Measurements from ENCODE around the gene ZNF493.

The ZNF493 gene

DNA sequence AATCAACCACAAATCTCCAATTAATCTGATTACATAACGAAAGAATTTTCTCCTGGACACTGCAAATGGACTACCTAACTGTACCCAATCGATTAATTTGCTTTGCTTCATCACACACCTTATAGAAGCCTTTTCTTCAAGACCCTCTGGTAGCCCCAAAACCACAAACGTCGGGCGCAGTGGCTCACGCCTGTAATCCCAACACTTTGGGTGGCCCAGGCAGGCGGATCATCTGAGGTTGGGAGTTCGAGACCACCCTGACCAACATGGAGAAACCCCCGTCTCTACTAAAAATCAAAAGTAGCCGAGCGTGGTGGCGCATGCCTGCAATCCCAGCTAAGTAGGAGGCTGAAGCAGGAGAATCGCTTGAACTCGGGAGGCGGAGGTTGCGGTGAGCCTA lies 65.6 kb downstream of the ZNF493 start:
- no peak for DNase-seq (ENCODE audit: low read depth in 2 of 2)

DNA sequence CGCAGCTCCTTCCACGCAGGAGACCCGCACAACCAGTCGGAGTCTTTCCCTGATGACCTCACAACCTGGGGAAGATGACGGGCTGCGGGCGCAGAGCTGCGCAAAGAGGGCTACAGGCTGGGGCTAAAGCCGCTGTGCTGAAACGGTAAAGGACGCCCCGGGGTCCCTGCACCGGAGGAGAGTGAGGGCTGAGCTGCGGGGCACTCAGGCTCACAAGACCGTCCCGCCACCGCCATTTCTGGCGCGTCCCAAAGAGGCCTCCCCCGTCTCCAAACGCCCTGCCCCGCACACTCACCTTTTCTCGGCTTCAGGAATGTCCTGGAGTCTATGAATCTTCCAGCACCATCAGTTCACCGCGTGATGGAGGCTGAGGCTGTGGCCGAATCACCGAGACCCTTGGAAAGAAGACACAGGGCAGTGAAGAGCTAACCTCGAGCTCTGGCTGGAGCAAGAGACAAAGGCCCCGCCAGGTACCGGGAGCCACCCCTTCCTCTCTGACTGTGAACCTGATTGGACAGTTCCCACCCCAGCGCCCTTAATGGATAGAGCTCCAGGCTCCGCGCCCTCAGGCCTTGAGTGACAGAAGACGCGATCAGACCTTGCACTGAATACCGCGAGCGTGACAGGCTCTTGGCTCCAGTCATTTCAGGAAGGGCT lies 66.6 kb downstream of the ZNF493 start:
- no peak for DNase-seq (ENCODE audit: low read depth in 2 of 2)

DNA sequence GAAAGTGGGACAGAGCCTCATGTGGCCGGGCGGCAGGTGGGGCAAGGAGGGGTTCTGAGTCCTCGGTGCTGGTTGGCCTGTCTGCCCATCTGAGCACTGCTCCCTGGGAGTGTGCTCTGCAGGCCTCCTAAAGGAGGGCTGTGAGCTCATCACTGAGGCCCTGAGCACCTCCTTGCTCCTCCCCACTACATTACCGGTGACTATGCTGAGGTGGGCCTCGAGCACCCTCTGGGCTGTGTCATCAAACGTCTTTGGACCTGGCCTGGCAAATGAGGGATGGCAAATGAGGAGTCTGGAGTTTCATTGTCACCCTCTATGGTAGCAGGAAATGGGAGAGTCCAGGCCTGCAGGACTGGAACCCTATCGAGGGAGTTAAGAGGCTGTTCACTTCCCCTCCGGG lies 69.7 kb downstream of the ZNF493 start:
- no peak for DNase-seq (ENCODE audit: low read depth in 2 of 2)

DNA sequence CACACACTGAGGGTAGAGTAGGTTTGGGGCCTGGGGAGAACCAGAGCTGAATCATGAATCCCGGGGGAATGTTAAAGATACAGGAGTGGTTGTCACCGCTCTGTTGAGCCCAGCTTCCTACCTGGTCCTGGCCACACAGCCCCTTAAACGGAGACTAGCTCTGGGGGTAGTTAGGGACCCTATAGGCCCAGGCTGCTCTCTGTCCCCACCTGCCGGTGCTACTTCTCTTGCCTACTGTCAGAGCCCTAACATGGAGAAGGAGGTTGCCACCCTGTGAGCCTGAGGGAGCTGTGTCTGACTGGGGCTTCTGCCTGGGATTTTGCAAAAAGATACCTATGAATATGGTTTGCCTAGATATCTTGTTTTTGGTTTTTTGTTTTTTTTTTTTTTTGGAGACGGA lies 71.9 kb downstream of the ZNF493 start:
- DNase-seq (ENCODE audit: low read depth in 2 of 2), result no peak

DNA sequence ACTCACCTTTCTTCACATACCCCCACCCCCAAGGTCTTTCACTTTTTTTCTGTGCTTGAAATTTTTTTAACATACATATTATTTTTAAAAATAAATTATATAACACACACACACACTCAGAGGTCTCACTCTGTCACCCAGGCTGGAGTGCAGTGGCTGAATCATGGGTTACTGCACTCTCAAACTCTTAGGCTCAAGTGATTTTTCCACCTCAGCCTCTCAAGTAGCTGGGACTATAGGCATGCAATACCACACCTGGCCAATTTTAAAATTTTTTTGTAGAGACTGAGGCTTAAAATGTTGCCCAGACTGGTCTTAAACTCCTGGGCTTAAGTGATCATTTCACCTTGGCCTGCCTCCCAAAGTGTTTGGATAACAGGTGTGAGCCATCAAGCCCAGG lies 75.6 kb downstream of the ZNF493 start:
- no peak for DNase-seq (ENCODE audit: low read depth in 2 of 2)

DNA sequence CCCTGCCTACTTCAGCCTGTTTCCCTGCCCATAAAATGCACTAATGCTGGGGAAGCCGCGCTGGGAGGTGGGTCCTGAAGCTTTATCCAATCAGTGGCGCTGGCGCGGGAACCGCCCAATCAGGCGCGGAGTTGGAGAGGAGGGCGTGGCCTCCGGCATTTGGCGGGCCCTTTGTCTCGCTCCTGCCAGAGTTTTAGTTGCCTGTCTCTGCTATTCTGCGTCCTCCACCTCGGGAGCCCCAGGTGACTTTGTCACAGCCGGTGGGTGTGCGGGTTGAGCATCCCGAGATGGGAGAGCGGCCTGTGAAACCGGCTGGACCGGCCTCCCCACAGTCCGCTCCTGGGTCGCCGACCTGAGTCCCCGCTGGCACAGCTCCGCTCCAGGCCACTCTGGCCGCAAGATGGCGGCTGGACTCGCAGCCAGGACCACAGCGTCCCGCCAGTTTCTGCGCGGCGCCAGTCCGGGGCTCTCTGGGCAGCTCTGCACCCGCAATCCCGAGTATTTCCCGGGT lies 77.8 kb downstream of the ZNF493 start:
- DNase-seq (ENCODE audit: low read depth in 2 of 2), result peak; percentile 34 to 60

Measured in stimulated activated CD8-positive, alpha-beta memory T cell treated with anti-CD3 and anti-CD28 coated beads, Interleukin-2, amount 100 ng/mL, for 1 hour (primary cell).